Measurements from ENCODE around the gene JUP. TPM values are rescaled to one million over a fixed set of nuclear protein-coding genes. Genes with fewer than 3 reads are reported as not detected.

JUP gene
- total and polyA plus RNA-seq, 2 of the 13 experiments (the other 11 are each of a cell fraction or from before 2014, with no cell fraction given) = 12.1 to 20.6 TPM

- TF ChIP-seq, protein P1, sequence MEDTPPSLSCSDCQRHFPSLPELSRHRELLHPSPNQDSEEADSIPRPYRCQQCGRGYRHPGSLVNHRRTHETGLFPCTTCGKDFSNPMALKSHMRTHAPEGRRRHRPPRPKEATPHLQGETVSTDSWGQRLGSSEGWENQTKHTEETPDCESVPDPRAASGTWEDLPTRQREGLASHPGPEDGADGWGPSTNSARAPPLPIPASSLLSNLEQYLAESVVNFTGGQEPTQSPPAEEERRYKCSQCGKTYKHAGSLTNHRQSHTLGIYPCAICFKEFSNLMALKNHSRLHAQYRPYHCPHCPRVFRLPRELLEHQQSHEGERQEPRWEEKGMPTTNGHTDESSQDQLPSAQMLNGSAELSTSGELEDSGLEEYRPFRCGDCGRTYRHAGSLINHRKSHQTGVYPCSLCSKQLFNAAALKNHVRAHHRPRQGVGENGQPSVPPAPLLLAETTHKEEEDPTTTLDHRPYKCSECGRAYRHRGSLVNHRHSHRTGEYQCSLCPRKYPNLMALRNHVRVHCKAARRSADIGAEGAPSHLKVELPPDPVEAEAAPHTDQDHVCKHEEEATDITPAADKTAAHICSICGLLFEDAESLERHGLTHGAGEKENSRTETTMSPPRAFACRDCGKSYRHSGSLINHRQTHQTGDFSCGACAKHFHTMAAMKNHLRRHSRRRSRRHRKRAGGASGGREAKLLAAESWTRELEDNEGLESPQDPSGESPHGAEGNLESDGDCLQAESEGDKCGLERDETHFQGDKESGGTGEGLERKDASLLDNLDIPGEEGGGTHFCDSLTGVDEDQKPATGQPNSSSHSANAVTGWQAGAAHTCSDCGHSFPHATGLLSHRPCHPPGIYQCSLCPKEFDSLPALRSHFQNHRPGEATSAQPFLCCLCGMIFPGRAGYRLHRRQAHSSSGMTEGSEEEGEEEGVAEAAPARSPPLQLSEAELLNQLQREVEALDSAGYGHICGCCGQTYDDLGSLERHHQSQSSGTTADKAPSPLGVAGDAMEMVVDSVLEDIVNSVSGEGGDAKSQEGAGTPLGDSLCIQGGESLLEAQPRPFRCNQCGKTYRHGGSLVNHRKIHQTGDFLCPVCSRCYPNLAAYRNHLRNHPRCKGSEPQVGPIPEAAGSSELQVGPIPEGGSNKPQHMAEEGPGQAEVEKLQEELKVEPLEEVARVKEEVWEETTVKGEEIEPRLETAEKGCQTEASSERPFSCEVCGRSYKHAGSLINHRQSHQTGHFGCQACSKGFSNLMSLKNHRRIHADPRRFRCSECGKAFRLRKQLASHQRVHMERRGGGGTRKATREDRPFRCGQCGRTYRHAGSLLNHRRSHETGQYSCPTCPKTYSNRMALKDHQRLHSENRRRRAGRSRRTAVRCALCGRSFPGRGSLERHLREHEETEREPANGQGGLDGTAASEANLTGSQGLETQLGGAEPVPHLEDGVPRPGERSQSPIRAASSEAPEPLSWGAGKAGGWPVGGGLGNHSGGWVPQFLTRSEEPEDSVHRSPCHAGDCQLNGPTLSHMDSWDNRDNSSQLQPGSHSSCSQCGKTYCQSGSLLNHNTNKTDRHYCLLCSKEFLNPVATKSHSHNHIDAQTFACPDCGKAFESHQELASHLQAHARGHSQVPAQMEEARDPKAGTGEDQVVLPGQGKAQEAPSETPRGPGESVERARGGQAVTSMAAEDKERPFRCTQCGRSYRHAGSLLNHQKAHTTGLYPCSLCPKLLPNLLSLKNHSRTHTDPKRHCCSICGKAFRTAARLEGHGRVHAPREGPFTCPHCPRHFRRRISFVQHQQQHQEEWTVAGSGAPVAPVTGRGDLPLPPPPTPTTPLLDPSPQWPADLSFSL (CRISPR knock-in tag; IDR thresholded peaks at IDR 0.05) = peak; percentile 66; the same call in 1 of the 2 replicates
- TF ChIP-seq SCMH1 (CRISPR knock-in tag; IDR thresholded peaks at IDR 0.05; ENCODE audit: borderline replicate concordance) (no peak), ATRX (CRISPR knock-in tag; IDR thresholded peaks at IDR 0.05; ENCODE audit: borderline replicate concordance) (no peak), TOPORS (CRISPR knock-in tag; IDR thresholded peaks at IDR 0.05) (0 out of 2 replicates have a peak, but pooled peaks have one; percentile 48), MNT (IDR thresholded peaks at IDR 0.05) (0 out of 2 replicates have a peak, but pooled peaks have one; percentile 11), ZNF326 (CRISPR knock-in tag; IDR thresholded peaks at IDR 0.05; ENCODE audit: borderline replicate concordance) (no peak), POGZ (CRISPR knock-in tag; IDR thresholded peaks at IDR 0.05) (no peak; the same call in 1 of the 2 replicates), ZNF616 (CRISPR knock-in tag; IDR thresholded peaks at IDR 0.05; ENCODE audit: low read depth) (no peak), ZKSCAN1 (IDR thresholded peaks at IDR 0.05; ENCODE audit: low read length) (no peak), CBX2 (IDR thresholded peaks at IDR 0.05; ENCODE audit: low read depth, low read length) (no peak), CBX2 (CRISPR knock-in tag; IDR thresholded peaks at IDR 0.05; ENCODE audit: low read depth) (no peak), ETV6 (CRISPR knock-in tag; conservative IDR thresholded peaks at IDR 0.05) (no peak), ZNF619 (CRISPR knock-in tag; IDR thresholded peaks at IDR 0.05) (no peak), HDAC1 (CRISPR knock-in tag; IDR thresholded peaks at IDR 0.05) (peak; percentile 76), TBX3 (IDR thresholded peaks at IDR 0.05; ENCODE audit: borderline replicate concordance) (no peak), SMYD3 (CRISPR knock-in tag; IDR thresholded peaks at IDR 0.05) (no peak; the same call in 1 of the 2 replicates), ZNF17 (CRISPR knock-in tag; IDR thresholded peaks at IDR 0.05) (no peak), HCFC1 (IDR thresholded peaks at IDR 0.05; ENCODE audit: low read depth, low read length) (no peak), SUZ12 (IDR thresholded peaks at IDR 0.05; ENCODE audit: low read depth, low read length) (no peak), ZNF484 (CRISPR knock-in tag; IDR thresholded peaks at IDR 0.05; ENCODE audit: borderline replicate concordance, low read depth) (no peak)
- TF ChIP-seq, protein P2, sequence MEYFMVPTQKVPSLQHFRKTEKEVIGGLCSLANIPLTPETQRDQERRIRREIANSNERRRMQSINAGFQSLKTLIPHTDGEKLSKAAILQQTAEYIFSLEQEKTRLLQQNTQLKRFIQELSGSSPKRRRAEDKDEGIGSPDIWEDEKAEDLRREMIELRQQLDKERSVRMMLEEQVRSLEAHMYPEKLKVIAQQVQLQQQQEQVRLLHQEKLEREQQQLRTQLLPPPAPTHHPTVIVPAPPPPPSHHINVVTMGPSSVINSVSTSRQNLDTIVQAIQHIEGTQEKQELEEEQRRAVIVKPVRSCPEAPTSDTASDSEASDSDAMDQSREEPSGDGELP (IDR thresholded peaks at IDR 0.05; ENCODE audit: borderline replicate concordance, low read depth) = peak; percentile 48; the same call in 1 of the 2 replicates
Measured at GRCh38 chr17:41800601-41801373, 14.3 kb upstream of the JUP start (continued).
